Testis (tissue), 3 donors: Measurements from ENCODE around the gene ACER3. TPM values are rescaled to one million over a fixed set of nuclear protein-coding genes. Genes with fewer than 3 reads are reported as not detected.
"Not testable (repeated sequence)": the region's sequence is repeated elsewhere in the genome, so short reads cannot be mapped to it uniquely, and the experiment has no call there.

Experiments
- DNase-seq: peaks from one replicate; pipeline ENCODE4 v3.0.0-alpha.2; 2019
- H3K27ac ChIP-seq, 2 donors: fragments of 200-600 bp; sonication (generic); one replicate each; pipeline ENCODE4 v1.5.1; 2019
- H3K27me3 ChIP-seq: fragments of 200-600 bp; sonication (generic); one replicate; pipeline ENCODE4 v1.5.1; 2019
- H3K36me3 ChIP-seq: fragments of 200-600 bp; sonication (generic); one replicate; pipeline ENCODE4 v1.5.1; 2017; ENCODE audit warnings: low read depth; ENCODE audit errors: missing control alignments
- H3K4me1 ChIP-seq: fragments of 200-600 bp; sonication (generic); one replicate; pipeline ENCODE4 v1.5.1; 2019
- H3K4me3 ChIP-seq, 2 donors: fragments of 200-600 bp; sonication (generic); one replicate each; pipeline ENCODE4 v1.5.1; 2017 to 2019
- H3K9me3 ChIP-seq: fragments of 200-600 bp; sonication (generic); one replicate; pipeline ENCODE4 v1.5.1; 2017
- CTCF ChIP-seq, 3 experiments: fragments of 450-650 bp in 2 of 3; fragments of 200-600 bp in 1 of 3; sonication (generic) in 1 of 3; IDR thresholded peaks; one replicate each; pipeline ENCODE4 v1.5.1; 2016 to 2019; ENCODE audit warnings: antibody characterized with exemption in 3 of 3, mild to moderate bottlenecking in 2 of 3, moderate library complexity in 1 of 3
- POLR2A ChIP-seq: fragments of 450-650 bp; IDR thresholded peaks from one replicate; pipeline ENCODE4 v1.6.1; 2017; ENCODE audit warnings: antibody characterized with exemption, mild to moderate bottlenecking, moderate library complexity
- WGBS, 2 donors: methylation state at CpG; one replicate each; pipeline ENCODE4 v1.1.5; 2018; 5-methylcytosine and 5-hydroxymethylcytosine counted together
- intact Hi-C: fragments of 100-400 bp; cut with DNase I; formaldehyde crosslinking; loops from one replicate; pipeline ENCODE4 v1.15.1; 2023; ENCODE audit warnings: low total_unique reads
- polyA plus RNA-seq: library from polyadenylated mRNA; stranded (reverse); fragments of 350-450 nt; fragmentation: Illumina TruSeq; extraction: RNeasy Lipid Tissue Mini Kit (QIAGEN cat#74804); gene quantifications from one replicate; pipeline ENCODE4 v1.2.3, GENCODE V29; 2014; ENCODE audit warnings: low read depth, low replicate concordance; ENCODE audit not compliant: insufficient read depth
- total RNA-seq, 2 donors: library from RNA; depleted of rRNA; stranded (reverse); fragments of >200 nt; gene quantifications; one replicate each; pipeline ENCODE4 v1.2.3, GENCODE V29; 2016

The ACER3 gene
- total and polyA plus RNA-seq, 3 donors from 2014 or later, result 14.6 to 34.8 (median 23.7) TPM

- TF ChIP-seq POLR2A (no peak), CTCF (IDR thresholded peaks at IDR 0.05) (no peak)
- WGBS, 2 donors, result 90 to 97% methylated on average over 1 of the region's 1 CpG
- H3K4me3 ChIP-seq, result no peak overlapping the region
- H3K27ac ChIP-seq, result no peak overlapping the region
- no peaks in the 10 kb centered on the region for H3K36me3 ChIP-seq
- no peak for DNase-seq
- no peaks in the 10 kb centered on the region for H3K4me1 ChIP-seq
- H3K9me3 ChIP-seq, result no peaks in the 10 kb centered on the region
- H3K27me3 ChIP-seq, result no peaks in the 10 kb centered on the region
- intact Hi-C loops, result no loop called here
Observed at GRCh38 chr11:76947190-76947589, 86.5 kb downstream of the ACER3 start.

- intact Hi-C loops, result no loop called here
- H3K36me3 ChIP-seq, result no peaks in the 10 kb centered on the region
- WGBS, 2 donors, result 93 to 99% methylated on average over 3 of the region's 3 CpGs
- H3K27ac ChIP-seq, result no peak overlapping the region
- no peaks in the 10 kb centered on the region for H3K27me3 ChIP-seq
- no peak for TF ChIP-seq CTCF (IDR thresholded peaks at IDR 0.05)
- no peak for TF ChIP-seq POLR2A
- DNase-seq, result no peak
- no peak overlapping the region for H3K4me3 ChIP-seq
- H3K9me3 ChIP-seq, result no peaks in the 10 kb centered on the region
- no peaks in the 10 kb centered on the region for H3K4me1 ChIP-seq
Observed at GRCh38 chr11:76947800-76948199, 87.1 kb downstream of the ACER3 start.

- Histone ChIP-seq H3K27me3 (no peaks in the 10 kb centered on the region), H3K36me3 (no peaks in the 10 kb centered on the region), H3K4me1 (no peaks in the 10 kb centered on the region), H3K4me3 (no peak overlapping the region), H3K9me3 (no peaks in the 10 kb centered on the region), H3K27ac (no peak overlapping the region)
- intact Hi-C loops, result no loop called here
- DNase-seq, result no peak
- WGBS, 2 donors, result 89 to 94% methylated on average over 3 of the region's 3 CpGs
- TF ChIP-seq POLR2A (no peak), CTCF (IDR thresholded peaks at IDR 0.05) (no peak)
Observed at GRCh38 chr11:76955459-76956114, 94.9 kb downstream of the ACER3 start.

DNA sequence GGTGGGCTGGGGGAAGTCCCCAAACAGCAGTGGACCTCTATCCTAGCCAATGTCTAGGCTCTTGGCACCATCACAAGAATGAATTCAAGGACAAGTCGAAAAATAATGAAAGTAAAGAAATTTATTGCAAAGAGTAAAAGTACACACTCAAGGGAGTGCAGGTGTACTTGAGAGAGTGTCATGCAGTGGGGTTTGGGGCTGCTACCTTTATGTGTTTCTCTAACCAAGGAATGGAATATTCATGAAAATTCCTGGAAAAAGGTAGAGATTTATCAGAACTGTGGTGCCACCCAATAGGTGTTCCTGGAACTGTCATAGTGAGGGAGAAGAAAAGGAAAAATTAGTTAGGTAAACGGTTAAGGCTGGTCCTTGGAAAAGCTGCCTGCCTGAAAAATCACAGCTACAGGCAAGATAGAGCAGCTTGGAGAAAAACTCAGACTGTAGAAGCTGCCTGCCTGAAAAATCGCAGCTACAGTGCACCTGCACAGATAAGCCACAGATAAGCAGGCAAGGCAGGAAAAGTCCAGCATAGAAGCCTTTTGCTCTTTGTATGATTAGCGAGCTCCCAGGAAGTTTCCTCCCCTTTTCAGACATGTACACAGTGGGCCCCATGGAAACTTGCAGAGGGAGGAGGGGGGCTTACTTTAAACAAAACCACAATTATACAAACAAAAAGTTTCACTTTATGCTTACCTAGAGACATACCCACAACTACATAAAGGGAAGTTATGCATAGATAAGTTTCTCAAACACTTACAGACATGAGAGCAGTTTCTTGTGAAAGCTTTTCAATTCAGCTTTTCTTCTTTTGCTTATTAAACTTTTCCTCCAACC is 102.1 kb downstream of the ACER3 start:
- intact Hi-C loops, result no loop called here
- Histone ChIP-seq H3K36me3 (no peaks in the 10 kb centered on the region), H3K27me3 (no peaks in the 10 kb centered on the region), H3K9me3 (no peaks in the 10 kb centered on the region), H3K27ac (no peak overlapping the region), H3K4me3 (no peak overlapping the region), H3K4me1 (no peaks in the 10 kb centered on the region)
- 48 to 63% methylated on average over 4 of the region's 4 CpGs for WGBS, 2 donors
- TF ChIP-seq POLR2A (no peak), CTCF (IDR thresholded peaks at IDR 0.05) (no peak)
- no peak for DNase-seq

DNA sequence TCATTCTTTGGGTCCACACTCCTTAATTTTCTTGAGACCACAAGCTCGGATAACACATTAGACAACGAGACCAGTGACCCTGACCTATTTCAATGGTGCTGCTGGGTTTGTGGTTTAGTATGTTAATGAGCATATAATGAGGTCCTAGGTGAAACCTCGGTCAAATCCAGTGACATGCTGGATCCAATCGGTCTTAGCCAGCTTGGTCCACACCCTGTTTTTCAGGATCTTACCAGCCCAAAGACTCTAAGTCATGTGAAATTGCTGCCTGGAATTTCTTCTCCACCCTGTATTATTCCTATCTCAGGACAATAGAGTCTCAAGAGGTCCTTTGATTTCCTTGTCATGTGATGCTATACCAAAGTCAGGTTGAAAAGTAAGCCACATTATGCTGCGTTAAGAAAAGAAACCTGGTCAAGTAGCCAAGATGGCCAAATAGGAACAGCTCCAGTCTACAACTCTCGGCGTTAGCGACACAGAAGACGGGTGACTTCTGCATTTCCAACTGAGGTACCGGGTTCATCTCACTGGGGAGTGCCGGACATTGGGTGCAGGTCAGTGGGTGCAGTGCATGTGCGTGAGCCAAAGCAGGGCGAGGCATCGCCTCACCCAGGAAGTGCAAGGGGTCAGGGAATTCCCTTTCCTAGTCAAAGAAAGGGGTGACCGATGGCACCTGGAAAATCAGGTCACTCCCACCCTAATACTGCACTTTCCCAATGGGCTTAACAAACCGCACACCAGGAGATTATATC is 102.9 kb downstream of the ACER3 start:
- intact Hi-C loops, H3K4me3 ChIP-seq, DNase-seq, H3K9me3 ChIP-seq, H3K4me1 ChIP-seq, H3K36me3 ChIP-seq, H3K27ac ChIP-seq, H3K27me3 ChIP-seq: not testable (repeated sequence)
- WGBS, 2 donors, result 91 to 92% methylated on average over 16 of the region's 16 CpGs
